ENCODE measurements around the gene MID1IP1. TPM values are rescaled to one million over a fixed set of nuclear protein-coding genes. Genes with fewer than 3 reads are reported as not detected.

The MID1IP1 gene
- total RNA-seq, 4 donors from 2014 or later, result 23.9 to 49.7 (median 33.4) TPM

DNA sequence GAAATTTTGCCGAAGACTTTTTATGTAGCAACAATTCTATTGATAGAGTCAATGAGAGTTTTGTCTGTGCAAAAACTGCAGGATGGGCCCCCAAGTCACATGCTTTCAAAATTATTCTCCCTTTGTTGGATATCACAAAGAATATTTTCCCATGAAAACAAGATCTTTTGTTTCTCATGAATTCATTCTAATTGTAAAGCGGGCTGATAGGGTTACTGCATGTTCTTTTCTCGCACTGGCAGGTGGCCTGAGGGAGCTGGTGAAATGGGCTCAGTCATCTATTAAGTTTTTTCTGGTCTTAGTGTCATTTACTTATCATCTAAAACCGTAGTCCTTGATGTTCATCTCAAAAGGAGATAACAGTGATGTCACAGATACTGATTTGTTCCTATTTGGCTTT is 44.2 kb downstream of the MID1IP1 start:
- Histone ChIP-seq H3K27me3 (no peaks in the 10 kb centered on the region), H3K4me1 (no peaks in the 10 kb centered on the region), H3K27ac (no peak overlapping the region), H3K36me3 (no peaks in the 10 kb centered on the region), H3K4me3 (no peak overlapping the region), H3K9me3 (no peaks in the 10 kb centered on the region)
- intact Hi-C loops (cut with DNase I; ENCODE audit: low total_unique reads), result no loop called here
- TF ChIP-seq, protein P1, sequence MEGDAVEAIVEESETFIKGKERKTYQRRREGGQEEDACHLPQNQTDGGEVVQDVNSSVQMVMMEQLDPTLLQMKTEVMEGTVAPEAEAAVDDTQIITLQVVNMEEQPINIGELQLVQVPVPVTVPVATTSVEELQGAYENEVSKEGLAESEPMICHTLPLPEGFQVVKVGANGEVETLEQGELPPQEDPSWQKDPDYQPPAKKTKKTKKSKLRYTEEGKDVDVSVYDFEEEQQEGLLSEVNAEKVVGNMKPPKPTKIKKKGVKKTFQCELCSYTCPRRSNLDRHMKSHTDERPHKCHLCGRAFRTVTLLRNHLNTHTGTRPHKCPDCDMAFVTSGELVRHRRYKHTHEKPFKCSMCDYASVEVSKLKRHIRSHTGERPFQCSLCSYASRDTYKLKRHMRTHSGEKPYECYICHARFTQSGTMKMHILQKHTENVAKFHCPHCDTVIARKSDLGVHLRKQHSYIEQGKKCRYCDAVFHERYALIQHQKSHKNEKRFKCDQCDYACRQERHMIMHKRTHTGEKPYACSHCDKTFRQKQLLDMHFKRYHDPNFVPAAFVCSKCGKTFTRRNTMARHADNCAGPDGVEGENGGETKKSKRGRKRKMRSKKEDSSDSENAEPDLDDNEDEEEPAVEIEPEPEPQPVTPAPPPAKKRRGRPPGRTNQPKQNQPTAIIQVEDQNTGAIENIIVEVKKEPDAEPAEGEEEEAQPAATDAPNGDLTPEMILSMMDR (IDR thresholded peaks at IDR 0.05), result no peak
- TF ChIP-seq POLR2AphosphoS5 (IDR thresholded peaks at IDR 0.05), result no peak
- no peak for TF ChIP-seq EP300 (IDR thresholded peaks at IDR 0.05; ENCODE audit: low read depth)
- TF ChIP-seq POLR2A (IDR thresholded peaks at IDR 0.05), result no peak
- in situ Hi-C loops (cut with MboI; ENCODE audit: low pct_ligation_motif_present in 1 of 4, low pct_unique_long_range_greater_than_20kb in 1 of 4, low sequenced_read_pairs in 3 of 4), result no loop called here
- DNase-seq, result no peak
- WGBS, 2 donors (ENCODE audit: low coverage in 1 of 2), result 72 to 76% methylated on average over 3 to 4 of the region's 4 CpGs

DNA sequence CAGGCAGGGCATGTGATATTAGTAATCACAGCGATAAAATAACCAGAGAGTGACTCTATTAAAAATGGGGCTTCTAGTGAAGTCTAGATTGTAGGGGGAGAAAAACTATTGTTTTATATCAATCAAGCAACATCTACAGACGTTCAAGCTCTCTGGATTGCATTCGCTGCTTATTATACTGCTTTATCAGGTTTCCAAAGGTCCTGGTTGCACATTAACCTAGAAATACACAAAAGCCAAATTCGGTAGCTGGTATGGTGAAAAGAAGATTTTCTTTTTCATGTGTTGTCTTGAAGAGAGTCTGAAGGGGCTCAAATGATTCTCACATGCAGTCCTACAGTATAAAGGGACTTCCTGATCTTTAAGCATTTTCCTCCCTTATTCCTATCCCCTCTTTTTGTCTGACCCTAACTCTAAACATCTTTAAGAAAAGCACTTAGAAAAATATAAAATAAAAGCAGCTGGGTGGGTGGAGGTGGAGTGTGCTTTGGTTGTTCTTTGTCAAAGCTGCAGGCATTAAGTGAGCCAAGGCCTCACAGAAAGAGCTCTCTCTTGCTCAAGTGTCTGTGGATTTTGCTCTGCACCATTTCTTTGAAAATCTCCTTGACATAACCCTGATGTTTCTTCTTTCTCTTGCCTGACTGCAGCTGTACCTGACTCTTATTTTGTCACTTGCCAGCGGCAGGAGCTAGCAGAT is 46.1 kb downstream of the MID1IP1 start:
- WGBS, 2 donors (ENCODE audit: low coverage in 1 of 2), result 60 to 70% methylated on average over 2 to 5 of the region's 5 CpGs
- Histone ChIP-seq H3K4me1 (no peaks in the 10 kb centered on the region), H3K27ac (no peak overlapping the region), H3K9me3 (no peaks in the 10 kb centered on the region), H3K4me3 (no peak overlapping the region), H3K36me3 (no peaks in the 10 kb centered on the region), H3K27me3 (no peaks in the 10 kb centered on the region)
- DNase-seq, result no peak
- TF ChIP-seq EP300 (IDR thresholded peaks at IDR 0.05; ENCODE audit: low read depth) (no peak), POLR2AphosphoS5 (IDR thresholded peaks at IDR 0.05) (no peak)
- TF ChIP-seq, protein P1 (IDR thresholded peaks at IDR 0.05), result no peak
- in situ Hi-C loops (cut with MboI; ENCODE audit: low pct_ligation_motif_present in 1 of 4, low pct_unique_long_range_greater_than_20kb in 1 of 4, low sequenced_read_pairs in 3 of 4) (no loop called here), intact Hi-C loops (cut with DNase I; ENCODE audit: low total_unique reads) (no loop called here)

DNA sequence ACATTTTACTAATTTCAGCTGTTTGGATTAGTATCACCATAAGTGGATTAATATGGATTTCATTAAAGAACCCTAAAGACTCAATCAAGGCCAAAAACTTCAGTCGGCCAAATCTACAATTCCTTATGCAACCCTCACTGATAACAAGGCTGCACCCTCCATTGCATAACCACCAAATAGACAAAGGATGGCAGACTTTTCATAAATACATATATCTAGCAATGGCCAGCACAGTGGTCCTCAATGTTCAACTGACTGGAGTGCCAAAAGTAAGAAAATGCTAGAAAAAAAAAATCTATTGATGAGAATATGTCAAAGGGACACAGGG is 46.6 kb downstream of the MID1IP1 start:
- intact Hi-C loops (cut with DNase I; ENCODE audit: low total_unique reads), result no loop called here
- no peak overlapping the region for H3K4me3 ChIP-seq
- WGBS, 2 donors (ENCODE audit: low coverage in 1 of 2), result 67% methylated on average over 1 of the region's 1 CpG; no CpG with 5 or more reads in 1 of the 2 donors
- DNase-seq, result no peak
- no peaks in the 10 kb centered on the region for H3K36me3 ChIP-seq
- H3K9me3 ChIP-seq, result no peaks in the 10 kb centered on the region
- in situ Hi-C loops (cut with MboI; ENCODE audit: low pct_ligation_motif_present in 1 of 4, low pct_unique_long_range_greater_than_20kb in 1 of 4, low sequenced_read_pairs in 3 of 4), result no loop called here
- H3K27ac ChIP-seq, result no peak overlapping the region
- no peaks in the 10 kb centered on the region for H3K4me1 ChIP-seq
- TF ChIP-seq EP300 (IDR thresholded peaks at IDR 0.05; ENCODE audit: low read depth) (no peak), POLR2AphosphoS5 (IDR thresholded peaks at IDR 0.05) (no peak), POLR2A (IDR thresholded peaks at IDR 0.05) (no peak)
- TF ChIP-seq, protein P1 (IDR thresholded peaks at IDR 0.05), result no peak
- no peaks in the 10 kb centered on the region for H3K27me3 ChIP-seq

DNA sequence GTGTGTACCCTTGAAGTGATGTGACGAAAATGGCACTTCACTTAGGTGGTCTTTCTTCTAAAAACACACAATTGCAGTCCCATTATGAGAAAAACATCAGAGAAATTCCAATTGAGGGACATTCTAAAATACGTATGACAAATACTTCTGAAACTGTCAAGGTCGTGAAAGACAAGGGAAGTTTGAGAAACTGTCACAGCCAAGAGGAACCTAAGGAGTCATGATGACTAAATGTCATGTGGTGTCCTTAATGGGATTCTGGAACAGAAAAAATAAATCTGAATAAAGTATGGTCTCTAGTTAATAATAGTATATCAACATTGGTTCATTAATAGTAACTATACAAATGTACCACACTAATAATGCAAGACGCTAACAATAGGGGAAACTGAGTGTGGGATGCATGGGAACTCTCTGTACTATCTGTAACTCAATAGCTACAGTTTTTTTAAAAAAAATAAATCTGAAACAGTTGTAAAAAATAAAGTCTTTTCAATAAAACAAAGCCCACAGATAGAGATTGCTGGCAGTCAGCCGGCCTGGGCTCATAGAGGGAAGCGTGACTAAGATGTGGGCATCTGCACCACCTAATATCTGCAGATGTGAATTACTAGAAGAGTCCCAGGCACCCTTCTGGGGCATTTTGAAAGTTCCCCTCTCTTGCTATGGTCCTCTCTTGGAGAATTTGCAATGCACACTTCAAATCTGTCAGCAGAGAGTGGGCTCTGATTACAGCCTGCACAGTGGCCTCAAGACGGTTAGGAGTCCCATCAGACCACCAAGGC is 47.6 kb downstream of the MID1IP1 start:
- in situ Hi-C loops (cut with MboI; ENCODE audit: low pct_ligation_motif_present in 1 of 4, low pct_unique_long_range_greater_than_20kb in 1 of 4, low sequenced_read_pairs in 3 of 4), result no loop called here
- no peak overlapping the region for H3K4me3 ChIP-seq
- WGBS, 2 donors (ENCODE audit: low coverage in 1 of 2), result 79 to 97% methylated on average over 5 to 7 of the region's 7 CpGs
- no peak overlapping the region for H3K27ac ChIP-seq
- intact Hi-C loops (cut with DNase I; ENCODE audit: low total_unique reads), result no loop called here
- TF ChIP-seq, protein P1 (IDR thresholded peaks at IDR 0.05), result no peak
- no peak for TF ChIP-seq EP300 (IDR thresholded peaks at IDR 0.05; ENCODE audit: low read depth)
- TF ChIP-seq POLR2A (IDR thresholded peaks at IDR 0.05), result no peak
- TF ChIP-seq POLR2AphosphoS5 (IDR thresholded peaks at IDR 0.05), result no peak
- DNase-seq, result no peak
- H3K9me3 ChIP-seq, result no peaks in the 10 kb centered on the region
- H3K36me3 ChIP-seq, result no peaks in the 10 kb centered on the region
- H3K4me1 ChIP-seq, result no peaks in the 10 kb centered on the region
- no peaks in the 10 kb centered on the region for H3K27me3 ChIP-seq

All from transverse colon (tissue), 4 donors.